ENCODE results near the gene CCDC157.

Gene CCDC157

DNA sequence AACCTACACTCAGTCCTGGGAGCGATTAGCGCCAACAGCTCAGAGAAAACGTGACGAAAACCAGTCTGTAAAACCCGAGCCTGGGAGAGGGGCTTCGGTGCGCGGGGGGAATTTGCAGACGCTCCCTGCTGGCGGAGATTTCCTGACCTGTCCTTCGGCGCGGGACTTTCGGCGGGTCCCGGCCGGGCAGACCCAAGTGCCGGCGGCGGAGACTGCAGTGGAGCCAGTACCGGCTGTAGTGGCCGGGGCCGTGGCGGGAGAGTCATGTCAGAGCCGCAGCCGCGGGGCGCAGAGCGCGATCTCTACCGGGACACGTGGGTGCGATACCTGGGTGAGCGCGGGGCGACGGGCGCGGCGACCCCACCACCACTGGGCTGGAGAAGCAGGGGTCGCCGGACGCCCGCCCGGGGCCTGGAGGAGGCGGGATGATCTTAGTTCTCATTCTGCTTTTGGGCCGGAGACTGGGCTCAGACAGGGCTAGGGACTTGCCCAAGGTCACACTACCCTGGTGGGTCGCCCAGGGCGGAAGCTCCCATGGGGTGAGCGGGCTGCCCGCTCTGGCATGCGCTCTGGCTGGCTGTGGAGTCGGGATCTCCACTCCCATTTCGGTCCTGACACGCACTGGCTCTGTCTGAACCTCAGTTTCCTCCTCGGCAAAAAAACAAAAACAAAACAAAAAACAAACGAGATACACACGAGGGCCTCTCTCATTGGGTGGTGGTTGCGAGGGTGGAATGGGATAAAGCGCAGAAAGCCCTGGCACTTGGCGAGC, 69.0 kb downstream of the CCDC157 start, which contains the start of gene MTFP1 (continued):
- TF ChIP-seq, protein P1, sequence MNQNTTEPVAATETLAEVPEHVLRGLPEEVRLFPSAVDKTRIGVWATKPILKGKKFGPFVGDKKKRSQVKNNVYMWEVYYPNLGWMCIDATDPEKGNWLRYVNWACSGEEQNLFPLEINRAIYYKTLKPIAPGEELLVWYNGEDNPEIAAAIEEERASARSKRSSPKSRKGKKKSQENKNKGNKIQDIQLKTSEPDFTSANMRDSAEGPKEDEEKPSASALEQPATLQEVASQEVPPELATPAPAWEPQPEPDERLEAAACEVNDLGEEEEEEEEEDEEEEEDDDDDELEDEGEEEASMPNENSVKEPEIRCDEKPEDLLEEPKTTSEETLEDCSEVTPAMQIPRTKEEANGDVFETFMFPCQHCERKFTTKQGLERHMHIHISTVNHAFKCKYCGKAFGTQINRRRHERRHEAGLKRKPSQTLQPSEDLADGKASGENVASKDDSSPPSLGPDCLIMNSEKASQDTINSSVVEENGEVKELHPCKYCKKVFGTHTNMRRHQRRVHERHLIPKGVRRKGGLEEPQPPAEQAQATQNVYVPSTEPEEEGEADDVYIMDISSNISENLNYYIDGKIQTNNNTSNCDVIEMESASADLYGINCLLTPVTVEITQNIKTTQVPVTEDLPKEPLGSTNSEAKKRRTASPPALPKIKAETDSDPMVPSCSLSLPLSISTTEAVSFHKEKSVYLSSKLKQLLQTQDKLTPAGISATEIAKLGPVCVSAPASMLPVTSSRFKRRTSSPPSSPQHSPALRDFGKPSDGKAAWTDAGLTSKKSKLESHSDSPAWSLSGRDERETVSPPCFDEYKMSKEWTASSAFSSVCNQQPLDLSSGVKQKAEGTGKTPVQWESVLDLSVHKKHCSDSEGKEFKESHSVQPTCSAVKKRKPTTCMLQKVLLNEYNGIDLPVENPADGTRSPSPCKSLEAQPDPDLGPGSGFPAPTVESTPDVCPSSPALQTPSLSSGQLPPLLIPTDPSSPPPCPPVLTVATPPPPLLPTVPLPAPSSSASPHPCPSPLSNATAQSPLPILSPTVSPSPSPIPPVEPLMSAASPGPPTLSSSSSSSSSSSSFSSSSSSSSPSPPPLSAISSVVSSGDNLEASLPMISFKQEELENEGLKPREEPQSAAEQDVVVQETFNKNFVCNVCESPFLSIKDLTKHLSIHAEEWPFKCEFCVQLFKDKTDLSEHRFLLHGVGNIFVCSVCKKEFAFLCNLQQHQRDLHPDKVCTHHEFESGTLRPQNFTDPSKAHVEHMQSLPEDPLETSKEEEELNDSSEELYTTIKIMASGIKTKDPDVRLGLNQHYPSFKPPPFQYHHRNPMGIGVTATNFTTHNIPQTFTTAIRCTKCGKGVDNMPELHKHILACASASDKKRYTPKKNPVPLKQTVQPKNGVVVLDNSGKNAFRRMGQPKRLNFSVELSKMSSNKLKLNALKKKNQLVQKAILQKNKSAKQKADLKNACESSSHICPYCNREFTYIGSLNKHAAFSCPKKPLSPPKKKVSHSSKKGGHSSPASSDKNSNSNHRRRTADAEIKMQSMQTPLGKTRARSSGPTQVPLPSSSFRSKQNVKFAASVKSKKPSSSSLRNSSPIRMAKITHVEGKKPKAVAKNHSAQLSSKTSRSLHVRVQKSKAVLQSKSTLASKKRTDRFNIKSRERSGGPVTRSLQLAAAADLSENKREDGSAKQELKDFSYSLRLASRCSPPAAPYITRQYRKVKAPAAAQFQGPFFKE (tag by site-specific recombination; IDR thresholded peaks at IDR 0.05; ENCODE audit: borderline replicate concordance) = no peak
- no peak for TF ChIP-seq ZNF549 (tag by site-specific recombination; IDR thresholded peaks at IDR 0.05)
- TF ChIP-seq, protein P2, sequence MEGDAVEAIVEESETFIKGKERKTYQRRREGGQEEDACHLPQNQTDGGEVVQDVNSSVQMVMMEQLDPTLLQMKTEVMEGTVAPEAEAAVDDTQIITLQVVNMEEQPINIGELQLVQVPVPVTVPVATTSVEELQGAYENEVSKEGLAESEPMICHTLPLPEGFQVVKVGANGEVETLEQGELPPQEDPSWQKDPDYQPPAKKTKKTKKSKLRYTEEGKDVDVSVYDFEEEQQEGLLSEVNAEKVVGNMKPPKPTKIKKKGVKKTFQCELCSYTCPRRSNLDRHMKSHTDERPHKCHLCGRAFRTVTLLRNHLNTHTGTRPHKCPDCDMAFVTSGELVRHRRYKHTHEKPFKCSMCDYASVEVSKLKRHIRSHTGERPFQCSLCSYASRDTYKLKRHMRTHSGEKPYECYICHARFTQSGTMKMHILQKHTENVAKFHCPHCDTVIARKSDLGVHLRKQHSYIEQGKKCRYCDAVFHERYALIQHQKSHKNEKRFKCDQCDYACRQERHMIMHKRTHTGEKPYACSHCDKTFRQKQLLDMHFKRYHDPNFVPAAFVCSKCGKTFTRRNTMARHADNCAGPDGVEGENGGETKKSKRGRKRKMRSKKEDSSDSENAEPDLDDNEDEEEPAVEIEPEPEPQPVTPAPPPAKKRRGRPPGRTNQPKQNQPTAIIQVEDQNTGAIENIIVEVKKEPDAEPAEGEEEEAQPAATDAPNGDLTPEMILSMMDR (tag by site-specific recombination; IDR thresholded peaks at IDR 0.05) = no peak
- TF ChIP-seq ZNF184 (tag by site-specific recombination; IDR thresholded peaks at IDR 0.05) = no peak
- TF ChIP-seq, protein P3, sequence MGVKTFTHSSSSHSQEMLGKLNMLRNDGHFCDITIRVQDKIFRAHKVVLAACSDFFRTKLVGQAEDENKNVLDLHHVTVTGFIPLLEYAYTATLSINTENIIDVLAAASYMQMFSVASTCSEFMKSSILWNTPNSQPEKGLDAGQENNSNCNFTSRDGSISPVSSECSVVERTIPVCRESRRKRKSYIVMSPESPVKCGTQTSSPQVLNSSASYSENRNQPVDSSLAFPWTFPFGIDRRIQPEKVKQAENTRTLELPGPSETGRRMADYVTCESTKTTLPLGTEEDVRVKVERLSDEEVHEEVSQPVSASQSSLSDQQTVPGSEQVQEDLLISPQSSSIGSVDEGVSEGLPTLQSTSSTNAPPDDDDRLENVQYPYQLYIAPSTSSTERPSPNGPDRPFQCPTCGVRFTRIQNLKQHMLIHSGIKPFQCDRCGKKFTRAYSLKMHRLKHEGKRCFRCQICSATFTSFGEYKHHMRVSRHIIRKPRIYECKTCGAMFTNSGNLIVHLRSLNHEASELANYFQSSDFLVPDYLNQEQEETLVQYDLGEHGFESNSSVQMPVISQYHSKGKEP (tag by site-specific recombination; IDR thresholded peaks at IDR 0.05) = no peak
- TF ChIP-seq, protein P4, sequence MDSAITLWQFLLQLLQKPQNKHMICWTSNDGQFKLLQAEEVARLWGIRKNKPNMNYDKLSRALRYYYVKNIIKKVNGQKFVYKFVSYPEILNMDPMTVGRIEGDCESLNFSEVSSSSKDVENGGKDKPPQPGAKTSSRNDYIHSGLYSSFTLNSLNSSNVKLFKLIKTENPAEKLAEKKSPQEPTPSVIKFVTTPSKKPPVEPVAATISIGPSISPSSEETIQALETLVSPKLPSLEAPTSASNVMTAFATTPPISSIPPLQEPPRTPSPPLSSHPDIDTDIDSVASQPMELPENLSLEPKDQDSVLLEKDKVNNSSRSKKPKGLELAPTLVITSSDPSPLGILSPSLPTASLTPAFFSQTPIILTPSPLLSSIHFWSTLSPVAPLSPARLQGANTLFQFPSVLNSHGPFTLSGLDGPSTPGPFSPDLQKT (IDR thresholded peaks at IDR 0.05; ENCODE audit: borderline replicate concordance, low read depth, low read length) = no peak
- no peak for TF ChIP-seq YY1 (tag by site-specific recombination; IDR thresholded peaks at IDR 0.05)
- TF ChIP-seq, protein P5, sequence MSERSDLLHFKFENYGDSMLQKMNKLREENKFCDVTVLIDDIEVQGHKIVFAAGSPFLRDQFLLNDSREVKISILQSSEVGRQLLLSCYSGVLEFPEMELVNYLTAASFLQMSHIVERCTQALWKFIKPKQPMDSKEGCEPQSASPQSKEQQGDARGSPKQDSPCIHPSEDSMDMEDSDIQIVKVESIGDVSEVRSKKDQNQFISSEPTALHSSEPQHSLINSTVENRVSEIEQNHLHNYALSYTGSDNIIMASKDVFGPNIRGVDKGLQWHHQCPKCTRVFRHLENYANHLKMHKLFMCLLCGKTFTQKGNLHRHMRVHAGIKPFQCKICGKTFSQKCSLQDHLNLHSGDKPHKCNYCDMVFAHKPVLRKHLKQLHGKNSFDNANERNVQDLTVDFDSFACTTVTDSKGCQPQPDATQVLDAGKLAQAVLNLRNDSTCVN (tag by site-specific recombination; optimal IDR thresholded peaks at IDR 0.05) = peak; percentile 83
- no peak for TF ChIP-seq ZNF214 (tag by site-specific recombination; IDR thresholded peaks at IDR 0.05; ENCODE audit: borderline replicate concordance)
- no peak for TF ChIP-seq KLF10 (tag by site-specific recombination; IDR thresholded peaks at IDR 0.05)
- TF ChIP-seq, protein P6, sequence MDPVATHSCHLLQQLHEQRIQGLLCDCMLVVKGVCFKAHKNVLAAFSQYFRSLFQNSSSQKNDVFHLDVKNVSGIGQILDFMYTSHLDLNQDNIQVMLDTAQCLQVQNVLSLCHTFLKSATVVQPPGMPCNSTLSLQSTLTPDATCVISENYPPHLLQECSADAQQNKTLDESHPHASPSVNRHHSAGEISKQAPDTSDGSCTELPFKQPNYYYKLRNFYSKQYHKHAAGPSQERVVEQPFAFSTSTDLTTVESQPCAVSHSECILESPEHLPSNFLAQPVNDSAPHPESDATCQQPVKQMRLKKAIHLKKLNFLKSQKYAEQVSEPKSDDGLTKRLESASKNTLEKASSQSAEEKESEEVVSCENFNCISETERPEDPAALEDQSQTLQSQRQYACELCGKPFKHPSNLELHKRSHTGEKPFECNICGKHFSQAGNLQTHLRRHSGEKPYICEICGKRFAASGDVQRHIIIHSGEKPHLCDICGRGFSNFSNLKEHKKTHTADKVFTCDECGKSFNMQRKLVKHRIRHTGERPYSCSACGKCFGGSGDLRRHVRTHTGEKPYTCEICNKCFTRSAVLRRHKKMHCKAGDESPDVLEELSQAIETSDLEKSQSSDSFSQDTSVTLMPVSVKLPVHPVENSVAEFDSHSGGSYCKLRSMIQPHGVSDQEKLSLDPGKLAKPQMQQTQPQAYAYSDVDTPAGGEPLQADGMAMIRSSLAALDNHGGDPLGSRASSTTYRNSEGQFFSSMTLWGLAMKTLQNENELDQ (tag by site-specific recombination; IDR thresholded peaks at IDR 0.05; ENCODE audit: low read depth) = no peak
- no peak; the same call in 1 of the 2 replicates for TF ChIP-seq ZNF324 (tag by site-specific recombination; IDR thresholded peaks at IDR 0.05)
- TF ChIP-seq, protein P7, sequence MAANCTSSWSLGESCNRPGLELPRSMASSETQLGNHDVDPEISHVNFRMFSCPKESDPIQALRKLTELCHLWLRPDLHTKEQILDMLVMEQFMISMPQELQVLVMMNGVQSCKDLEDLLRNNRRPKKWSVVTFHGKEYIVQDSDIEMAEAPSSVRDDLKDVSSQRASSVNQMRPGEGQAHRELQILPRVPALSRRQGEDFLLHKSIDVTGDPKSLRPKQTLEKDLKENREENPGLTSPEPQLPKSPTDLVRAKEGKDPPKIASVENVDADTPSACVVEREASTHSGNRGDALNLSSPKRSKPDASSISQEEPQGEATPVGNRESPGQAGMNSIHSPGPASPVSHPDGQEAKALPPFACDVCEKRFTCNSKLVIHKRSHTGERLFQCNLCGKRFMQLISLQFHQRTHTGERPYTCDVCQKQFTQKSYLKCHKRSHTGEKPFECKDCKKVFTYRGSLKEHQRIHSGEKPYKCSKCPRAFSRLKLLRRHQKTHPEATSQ (tag by site-specific recombination; IDR thresholded peaks at IDR 0.05) = 0 out of 2 replicates have a peak, but pooled peaks have one; percentile 35
- TF ChIP-seq WT1 (tag by site-specific recombination; IDR thresholded peaks at IDR 0.05) = no peak
- TF ChIP-seq, protein P8, sequence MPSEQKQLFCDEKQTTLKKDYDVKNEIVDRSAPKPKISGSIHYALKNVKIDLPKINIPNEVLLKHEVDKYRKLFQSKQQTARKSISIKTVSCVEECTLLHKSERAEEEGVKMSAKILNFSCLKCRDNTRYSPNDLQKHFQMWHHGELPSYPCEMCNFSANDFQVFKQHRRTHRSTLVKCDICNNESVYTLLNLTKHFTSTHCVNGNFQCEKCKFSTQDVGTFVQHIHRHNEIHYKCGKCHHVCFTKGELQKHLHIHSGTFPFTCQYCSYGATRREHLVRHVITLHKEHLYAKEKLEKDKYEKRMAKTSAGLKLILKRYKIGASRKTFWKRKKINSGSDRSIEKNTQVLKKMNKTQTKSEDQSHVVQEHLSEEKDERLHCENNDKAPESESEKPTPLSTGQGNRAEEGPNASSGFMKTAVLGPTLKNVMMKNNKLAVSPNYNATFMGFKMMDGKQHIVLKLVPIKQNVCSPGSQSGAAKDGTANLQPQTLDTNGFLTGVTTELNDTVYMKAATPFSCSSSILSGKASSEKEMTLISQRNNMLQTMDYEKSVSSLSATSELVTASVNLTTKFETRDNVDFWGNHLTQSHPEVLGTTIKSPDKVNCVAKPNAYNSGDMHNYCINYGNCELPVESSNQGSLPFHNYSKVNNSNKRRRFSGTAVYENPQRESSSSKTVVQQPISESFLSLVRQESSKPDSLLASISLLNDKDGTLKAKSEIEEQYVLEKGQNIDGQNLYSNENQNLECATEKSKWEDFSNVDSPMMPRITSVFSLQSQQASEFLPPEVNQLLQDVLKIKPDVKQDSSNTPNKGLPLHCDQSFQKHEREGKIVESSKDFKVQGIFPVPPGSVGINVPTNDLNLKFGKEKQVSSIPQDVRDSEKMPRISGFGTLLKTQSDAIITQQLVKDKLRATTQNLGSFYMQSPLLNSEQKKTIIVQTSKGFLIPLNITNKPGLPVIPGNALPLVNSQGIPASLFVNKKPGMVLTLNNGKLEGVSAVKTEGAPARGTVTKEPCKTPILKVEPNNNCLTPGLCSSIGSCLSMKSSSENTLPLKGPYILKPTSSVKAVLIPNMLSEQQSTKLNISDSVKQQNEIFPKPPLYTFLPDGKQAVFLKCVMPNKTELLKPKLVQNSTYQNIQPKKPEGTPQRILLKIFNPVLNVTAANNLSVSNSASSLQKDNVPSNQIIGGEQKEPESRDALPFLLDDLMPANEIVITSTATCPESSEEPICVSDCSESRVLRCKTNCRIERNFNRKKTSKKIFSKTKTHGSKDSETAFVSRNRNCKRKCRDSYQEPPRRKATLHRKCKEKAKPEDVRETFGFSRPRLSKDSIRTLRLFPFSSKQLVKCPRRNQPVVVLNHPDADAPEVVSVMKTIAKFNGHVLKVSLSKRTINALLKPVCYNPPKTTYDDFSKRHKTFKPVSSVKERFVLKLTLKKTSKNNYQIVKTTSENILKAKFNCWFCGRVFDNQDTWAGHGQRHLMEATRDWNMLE (tag by site-specific recombination; conservative IDR thresholded peaks at IDR 0.05; ENCODE audit: low read depth) = no peak
- TF ChIP-seq ZNF138 (tag by site-specific recombination; IDR thresholded peaks at IDR 0.05; ENCODE audit: borderline replicate concordance) = no peak
